ENCODE measurements around the gene CFDP1. TPM values are rescaled to one million over a fixed set of nuclear protein-coding genes. Genes with fewer than 3 reads are reported as not detected.

The CFDP1 gene
- total RNA-seq, 6 experiments from 2014 or later: 23.9 to 43.3 (median 36.0) TPM

DNA sequence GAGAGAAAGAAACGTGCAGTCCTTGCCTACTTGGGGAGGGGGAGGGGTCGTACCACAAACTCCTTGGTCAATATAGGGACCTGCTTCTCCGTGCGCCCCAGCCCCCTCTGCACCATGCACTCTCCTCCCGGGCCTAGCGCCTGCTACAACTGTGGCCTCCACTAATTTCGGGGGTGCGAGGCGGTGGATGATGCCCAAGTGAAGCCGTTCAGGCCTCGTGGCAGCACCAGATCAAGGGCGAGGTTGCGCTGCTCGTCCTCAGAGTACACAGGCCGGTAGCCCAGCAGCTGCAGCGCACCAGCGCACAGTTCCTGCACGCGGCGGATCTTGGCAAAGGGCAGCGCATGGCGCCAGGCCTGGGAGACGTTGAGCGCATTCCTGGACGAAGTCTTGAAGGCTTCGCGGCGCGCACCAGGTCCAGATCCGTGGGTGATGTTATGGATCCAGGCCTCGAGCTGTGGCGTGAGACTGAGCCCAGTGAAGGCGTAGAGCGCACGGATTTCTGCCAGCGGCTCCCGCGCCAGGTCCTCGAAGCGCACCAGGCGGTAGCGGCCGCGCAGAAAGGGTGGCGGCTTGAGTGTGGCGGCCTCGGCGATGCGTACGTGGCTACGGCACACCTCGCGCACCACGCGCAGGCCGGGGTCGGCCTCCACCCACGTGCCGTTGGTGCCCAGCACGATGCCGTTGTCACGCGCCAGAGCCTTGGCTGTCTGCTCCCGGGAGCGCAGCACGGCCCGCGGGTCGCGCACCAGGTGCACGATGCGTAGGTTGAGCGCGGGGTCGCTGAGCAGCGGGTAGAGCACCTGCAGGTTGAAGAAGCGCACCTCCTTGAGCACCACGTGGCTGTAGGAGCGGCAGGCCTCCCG, 45.4 kb upstream of the CFDP1 start:
- DNase-seq (no peak), ATAC-seq (peak in 1 of 4 donors; percentile 10)
- Histone ChIP-seq H3K4me3 (no peak overlapping the region), H3K9me3 (no peaks in the 10 kb centered on the region), H3K4me1 (no peaks in the 10 kb centered on the region), H3K36me3 (no peaks in the 10 kb centered on the region), H3K27ac (no peak overlapping the region), H3K27me3 (no peaks in the 10 kb centered on the region)
- no peak for TF ChIP-seq POLR2A (IDR thresholded peaks at IDR 0.05)
- TF ChIP-seq, protein P1, sequence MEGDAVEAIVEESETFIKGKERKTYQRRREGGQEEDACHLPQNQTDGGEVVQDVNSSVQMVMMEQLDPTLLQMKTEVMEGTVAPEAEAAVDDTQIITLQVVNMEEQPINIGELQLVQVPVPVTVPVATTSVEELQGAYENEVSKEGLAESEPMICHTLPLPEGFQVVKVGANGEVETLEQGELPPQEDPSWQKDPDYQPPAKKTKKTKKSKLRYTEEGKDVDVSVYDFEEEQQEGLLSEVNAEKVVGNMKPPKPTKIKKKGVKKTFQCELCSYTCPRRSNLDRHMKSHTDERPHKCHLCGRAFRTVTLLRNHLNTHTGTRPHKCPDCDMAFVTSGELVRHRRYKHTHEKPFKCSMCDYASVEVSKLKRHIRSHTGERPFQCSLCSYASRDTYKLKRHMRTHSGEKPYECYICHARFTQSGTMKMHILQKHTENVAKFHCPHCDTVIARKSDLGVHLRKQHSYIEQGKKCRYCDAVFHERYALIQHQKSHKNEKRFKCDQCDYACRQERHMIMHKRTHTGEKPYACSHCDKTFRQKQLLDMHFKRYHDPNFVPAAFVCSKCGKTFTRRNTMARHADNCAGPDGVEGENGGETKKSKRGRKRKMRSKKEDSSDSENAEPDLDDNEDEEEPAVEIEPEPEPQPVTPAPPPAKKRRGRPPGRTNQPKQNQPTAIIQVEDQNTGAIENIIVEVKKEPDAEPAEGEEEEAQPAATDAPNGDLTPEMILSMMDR (IDR thresholded peaks at IDR 0.05): no peak
- intact Hi-C loops (cut with DNase I): loop anchor here in 1 of 2 donors (10.0 kb wide), 1 partner anchor 286 kb away; no protein-coding TSS in a partner anchor
- WGBS (ENCODE audit: insufficient coverage, low coverage, low lambda C conversion rate, missing lambda C conversion rate): 91% methylated on average over 17 of the region's 80 CpGs

GRCh38 chr16:75477680-75478473, 44.6 kb upstream of the CFDP1 start:
- peak in 1 of 4 donors; percentile 45 for ATAC-seq
- intact Hi-C loops (cut with DNase I): loop anchor here in 1 of 2 donors (10.0 kb wide), 1 partner anchor 287 kb away; no protein-coding TSS in a partner anchor

DNA sequence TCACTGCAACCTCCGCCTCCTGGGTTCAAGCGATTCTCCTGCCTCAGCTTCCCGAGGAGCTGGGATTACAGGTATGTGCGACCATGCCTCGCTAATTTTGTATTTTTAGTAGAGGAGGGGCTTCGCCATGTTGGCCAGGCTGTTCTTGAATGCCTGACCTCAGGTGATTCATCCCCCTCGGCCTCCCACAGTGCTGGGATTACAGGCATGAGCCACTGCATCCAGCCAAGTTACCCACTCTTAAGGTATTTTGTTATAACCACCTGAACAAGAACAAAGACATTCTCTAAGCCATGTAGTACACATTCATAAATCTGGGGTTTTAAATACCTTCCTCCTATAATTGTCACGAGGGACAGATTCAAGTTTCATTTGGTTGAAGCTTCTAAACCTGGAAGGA, 43.5 kb upstream of the CFDP1 start:
- Histone ChIP-seq H3K4me1 (no peaks in the 10 kb centered on the region), H3K36me3 (no peaks in the 10 kb centered on the region), H3K27me3 (no peaks in the 10 kb centered on the region), H3K4me3 (no peak overlapping the region), H3K27ac (no peak overlapping the region), H3K9me3 (no peaks in the 10 kb centered on the region)
- 84% methylated on average over 5 of the region's 8 CpGs for WGBS (ENCODE audit: insufficient coverage, low coverage, low lambda C conversion rate, missing lambda C conversion rate)
- DNase-seq (no peak), ATAC-seq (no peak)
- no peak for TF ChIP-seq POLR2A (IDR thresholded peaks at IDR 0.05)
- TF ChIP-seq, protein P1 (IDR thresholded peaks at IDR 0.05): no peak
- intact Hi-C loops (cut with DNase I): loop anchor here in 1 of 2 donors (10.0 kb wide), 1 partner anchor 288 kb away; no protein-coding TSS in a partner anchor

More at GRCh38 chr16:75477680-75478473, 44.6 kb upstream of the CFDP1 start:
- no peak overlapping the region for H3K4me3 ChIP-seq
- DNase-seq: no peak
- H3K27me3 ChIP-seq: no peaks in the 10 kb centered on the region
- 61% methylated on average over 4 of the region's 4 CpGs for WGBS (ENCODE audit: insufficient coverage, low coverage, low lambda C conversion rate, missing lambda C conversion rate)
- H3K9me3 ChIP-seq: no peaks in the 10 kb centered on the region
- TF ChIP-seq POLR2A (IDR thresholded peaks at IDR 0.05): no peak
- TF ChIP-seq, protein P1 (IDR thresholded peaks at IDR 0.05): no peak
- no peaks in the 10 kb centered on the region for H3K4me1 ChIP-seq
- H3K27ac ChIP-seq: no peak overlapping the region
- H3K36me3 ChIP-seq: no peaks in the 10 kb centered on the region

DNA sequence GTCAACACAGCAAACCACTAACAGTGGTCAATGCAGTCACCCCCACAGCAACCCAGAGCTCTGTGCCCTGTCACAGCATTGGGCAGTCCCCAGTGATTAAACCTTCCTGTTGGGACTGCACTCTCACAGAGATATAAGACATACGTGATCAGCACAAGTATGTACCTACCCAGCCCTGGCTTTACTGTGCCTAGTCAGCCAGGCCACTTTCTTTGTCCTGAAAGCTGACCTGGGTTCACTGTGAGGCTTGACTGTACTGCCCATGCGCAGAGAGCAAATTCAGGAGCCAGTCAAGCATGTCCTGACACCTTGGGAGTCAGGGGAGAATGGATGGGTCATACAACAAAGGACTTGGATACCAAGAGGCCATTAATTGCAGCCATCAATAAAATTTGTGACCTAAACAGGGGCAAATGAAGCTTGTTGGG, 42.1 kb upstream of the CFDP1 start:
- H3K4me1 ChIP-seq: no peaks in the 10 kb centered on the region
- no peaks in the 10 kb centered on the region for H3K36me3 ChIP-seq
- TF ChIP-seq, protein P1 (IDR thresholded peaks at IDR 0.05): no peak
- no peak for TF ChIP-seq POLR2A (IDR thresholded peaks at IDR 0.05)
- no peak overlapping the region for H3K4me3 ChIP-seq
- no peak overlapping the region for H3K27ac ChIP-seq
- ATAC-seq (no peak), DNase-seq (no peak)
- intact Hi-C loops (cut with DNase I): loop anchor here in 1 of 2 donors (10.0 kb wide), 1 partner anchor 289 kb away; no protein-coding TSS in a partner anchor
- 90% methylated on average over 2 of the region's 2 CpGs for WGBS (ENCODE audit: insufficient coverage, low coverage, low lambda C conversion rate, missing lambda C conversion rate)
- H3K27me3 ChIP-seq: no peaks in the 10 kb centered on the region
- H3K9me3 ChIP-seq: no peaks in the 10 kb centered on the region
